H1 (cell line): ENCODE measurements around the gene STEAP4. TPM values are rescaled to one million over a fixed set of nuclear protein-coding genes. Genes with fewer than 3 reads are reported as not detected.

Experiments
- CTCF ChIA-PET: fragments of 300-600 bp; sonication (Branson Sonifier 250); formaldehyde crosslinking; loops from one replicate; lab custom pipeline; 2021; ENCODE audit not compliant: partially characterized antibody; lab: Charles Lee
- POLR2A ChIA-PET: fragments of 300-600 bp; sonication (Branson Sonifier 250); formaldehyde crosslinking; loops from one replicate; lab custom pipeline; 2021; ENCODE audit warnings: inconsistent platforms; ENCODE audit not compliant: partially characterized antibody; lab: Charles Lee
- DNase-seq, 2 experiments: peaks; one replicate each; pipeline versions ENCODE4 v3.0.0 to v3.0.0-alpha.2; 2010 to 2022; ENCODE audit warnings: low spot score in 2 of 2, low read depth in 1 of 2, mixed read lengths in 1 of 2
- FAIRE-seq: peaks from 2 replicates; lab custom pipeline; 2011; peaks lifted over from hg19 to GRCh38; lab: Jason Lieb, UNC
- H2AFZ ChIP-seq: 2 replicates; pipeline ENCODE4 v1.8.1; 2012; ENCODE audit warnings: low read length, inconsistent platforms
- H2AK5ac ChIP-seq: 2 replicates; pipeline ENCODE4 v1.6.1; 2013; ENCODE audit warnings: low read depth, low read length
- H2BK120ac ChIP-seq: replicated peaks from 2 replicates; pipeline ENCODE3; 2013; ENCODE audit warnings: low read depth, low read length, inconsistent platforms
- H2BK12ac ChIP-seq: 2 replicates; pipeline ENCODE4 v1.6.1; 2013; ENCODE audit warnings: low read depth, low read length
- H2BK15ac ChIP-seq: 2 replicates; pipeline ENCODE4 v1.6.1; 2013; ENCODE audit warnings: low read length
- H2BK20ac ChIP-seq: 2 replicates; pipeline ENCODE4 v1.6.1; 2013; ENCODE audit warnings: low read length
- H2BK5ac ChIP-seq: 2 replicates; pipeline ENCODE4 v1.6.1; 2013; ENCODE audit warnings: low read depth, low read length
- H3K14ac ChIP-seq: 2 replicates; pipeline ENCODE4 v1.6.1; 2013; ENCODE audit warnings: inconsistent platforms; ENCODE audit not compliant: insufficient read length
- H3K18ac ChIP-seq: 2 replicates; pipeline ENCODE4 v1.6.1; 2013; ENCODE audit warnings: low read length; ENCODE audit errors: extremely low read depth
- H3K23ac ChIP-seq: 2 replicates; pipeline ENCODE4 v1.6.1; 2013; ENCODE audit warnings: inconsistent platforms; ENCODE audit not compliant: insufficient read length
- H3K23me2 ChIP-seq: 2 replicates; pipeline ENCODE4 v1.6.1; 2013; ENCODE audit warnings: low read depth, low read length
- H3K27ac ChIP-seq: 2 replicates; pipeline ENCODE4 v1.6.1; 2011; ENCODE audit warnings: low read depth, low read length, inconsistent platforms
- H3K27me3 ChIP-seq, 4 experiments: replicated peaks in 1 of 4; 1 replicate in 1 of 4; 2 replicates in 3 of 4; pipeline versions ENCODE4 v1.6.1 to v1.8.1; 2011 to 2013; ENCODE audit warnings: low read length in 3 of 4, mild to moderate bottlenecking in 3 of 4, inconsistent platforms in 2 of 4, mixed read lengths in 2 of 4, moderate library complexity in 1 of 4; ENCODE audit not compliant: control insufficient read depth in 3 of 4, insufficient read depth in 3 of 4; ENCODE audit errors: extremely low read depth in 1 of 4
- H3K36me3 ChIP-seq, 4 experiments: 2 replicates each; pipeline versions ENCODE4 v1.6.1 to v1.8.1; 2011 to 2013; ENCODE audit warnings: mild to moderate bottlenecking in 4 of 4, low read length in 3 of 4, moderate library complexity in 2 of 4, control low read depth in 1 of 4, inconsistent platforms in 1 of 4; ENCODE audit not compliant: insufficient read depth in 4 of 4, control insufficient read depth in 2 of 4
- H3K4ac ChIP-seq: replicated peaks from 2 replicates; pipeline ENCODE3; 2013; ENCODE audit warnings: low read length, low read depth, mixed read lengths, inconsistent platforms; ENCODE audit not compliant: insufficient read length
- H3K4me1 ChIP-seq, 4 experiments: replicated peaks in 1 of 4; 1 replicate in 1 of 4; 2 replicates in 3 of 4; pipeline versions ENCODE4 v1.6.1 to v1.8.1; 2011 to 2013; ENCODE audit warnings: low read length in 3 of 4, inconsistent platforms in 2 of 4, mixed read lengths in 1 of 4; ENCODE audit not compliant: insufficient read depth in 4 of 4, control insufficient read depth in 3 of 4
- H3K4me2 ChIP-seq, 2 experiments: 2 replicates each; pipeline versions ENCODE4 v1.6.1 to v1.8.1; 2011 to 2013; ENCODE audit warnings: low read depth in 2 of 2, low read length in 2 of 2, control low read depth in 1 of 2, inconsistent platforms in 1 of 2, mild to moderate bottlenecking in 1 of 2; ENCODE audit not compliant: insufficient read depth in 1 of 2
- H3K4me3 ChIP-seq, 4 experiments: fragments of 200-600, 300-600 bp in 1 of 4; sonication (generic), shearing (Covaris generic), sonication (Bioruptor Twin) in 1 of 4; 2 replicates each; pipeline versions ENCODE4 v1.5.1 to v1.8.1; 2011 to 2016; ENCODE audit warnings: low read length in 4 of 4, low read depth in 3 of 4, control low read depth in 2 of 4, inconsistent platforms in 2 of 4, mild to moderate bottlenecking in 2 of 4, mixed read lengths in 1 of 4, moderate library complexity in 1 of 4; ENCODE audit not compliant: insufficient read depth in 2 of 4; ENCODE audit errors: extremely low read depth in 1 of 4
- H3K56ac ChIP-seq: replicated peaks from 2 replicates; pipeline ENCODE3; 2013; ENCODE audit warnings: low read depth, mild to moderate bottlenecking, mixed read lengths, low read length, inconsistent platforms; ENCODE audit not compliant: insufficient read length
- H3K79me1 ChIP-seq: 2 replicates; pipeline ENCODE4 v1.6.1; 2013; ENCODE audit warnings: low read depth, low read length, control low read depth
- H3K79me2 ChIP-seq, 2 experiments: 2 replicates each; pipeline versions ENCODE4 v1.6.1 to v1.8.1; 2012 to 2013; ENCODE audit warnings: low read length in 2 of 2, mild to moderate bottlenecking in 2 of 2, inconsistent platforms in 1 of 2; ENCODE audit not compliant: insufficient read depth in 2 of 2, control insufficient read depth in 1 of 2
- H3K9ac ChIP-seq, 4 experiments: replicated peaks in 1 of 4; 1 replicate in 1 of 4; 2 replicates in 3 of 4; pipeline versions ENCODE4 v1.6.1 to v1.8.1; 2011 to 2013; ENCODE audit warnings: low read depth in 3 of 4, low read length in 3 of 4, control low read depth in 2 of 4, mild to moderate bottlenecking in 2 of 4, moderate library complexity in 2 of 4, inconsistent platforms in 1 of 4; ENCODE audit errors: extremely low read depth in 1 of 4
- H3K9me3 ChIP-seq, 2 experiments: 2 replicates each; pipeline versions ENCODE4 v1.6.1 to v1.8.1; 2012 to 2013; ENCODE audit warnings: mild to moderate bottlenecking in 2 of 2, moderate library complexity in 2 of 2, control low read depth in 1 of 2, inconsistent platforms in 1 of 2, low read depth in 1 of 2, low read length in 1 of 2, mixed read lengths in 1 of 2; ENCODE audit not compliant: insufficient read depth in 2 of 2
- H4K20me1 ChIP-seq, 2 experiments: replicated peaks in 1 of 2; 2 replicates each; pipeline versions ENCODE3 to v1.8.1; 2011 to 2013; ENCODE audit warnings: inconsistent platforms in 2 of 2, low read length in 2 of 2, mild to moderate bottlenecking in 1 of 2; ENCODE audit not compliant: insufficient read depth in 2 of 2, control insufficient read depth in 1 of 2
- H4K5ac ChIP-seq: 2 replicates; pipeline ENCODE4 v1.6.1; 2013; ENCODE audit warnings: low read length, low read depth, mixed read lengths, inconsistent platforms; ENCODE audit not compliant: insufficient read length
- H4K8ac ChIP-seq: 2 replicates; pipeline ENCODE4 v1.8.0; 2013; ENCODE audit warnings: mild to moderate bottlenecking, moderate library complexity, low read length, inconsistent platforms; ENCODE audit not compliant: insufficient read depth; ENCODE audit errors: extremely low read depth
- H4K91ac ChIP-seq: replicated peaks from 2 replicates; pipeline ENCODE3; 2013; ENCODE audit warnings: low read length, mixed read lengths, inconsistent platforms; ENCODE audit not compliant: insufficient read length
- BCL11A ChIP-seq, 2 experiments: IDR thresholded peaks; one replicate each; pipeline ENCODE4 v1.6.1; 2011; ENCODE audit warnings: low read depth in 2 of 2, low read length in 2 of 2, mild to moderate bottlenecking in 2 of 2
- CHD1 ChIP-seq: IDR thresholded peaks from 2 replicates; pipeline ENCODE4 v1.6.1; 2012; ENCODE audit warnings: low read depth, low read length, improper control_type of control experiment
- CHD2 ChIP-seq: IDR thresholded peaks from 2 replicates; pipeline ENCODE4 v1.6.1; 2012; ENCODE audit warnings: low read length, improper control_type of control experiment
- CTBP2 ChIP-seq: IDR thresholded peaks from 2 replicates; pipeline ENCODE4 v1.7.0; 2011; ENCODE audit warnings: borderline replicate concordance, mild to moderate bottlenecking, moderate library complexity, mixed read lengths, low read length; ENCODE audit not compliant: insufficient read depth, insufficient read length
- EZH2 ChIP-seq: fragments of 200-600 bp; sonication (generic); IDR thresholded peaks from 2 replicates; pipeline ENCODE4 v1.7.1; 2012; ENCODE audit warnings: low read depth, mild to moderate bottlenecking, moderate library complexity, low read length, inconsistent platforms; ENCODE audit not compliant: severe bottlenecking
- NRF1 ChIP-seq: IDR thresholded peaks from 2 replicates; pipeline ENCODE4 v1.6.1; 2011; ENCODE audit warnings: mild to moderate bottlenecking, low read depth, low read length, improper control_type of control experiment
- RBBP5 ChIP-seq: IDR thresholded peaks from 2 replicates; pipeline ENCODE4 v1.7.1; 2012; ENCODE audit warnings: low read depth, mild to moderate bottlenecking, inconsistent platforms, low read length, moderate library complexity, borderline replicate concordance
- RFX5 ChIP-seq: IDR thresholded peaks from 2 replicates; pipeline ENCODE4 v1.6.1; 2011; ENCODE audit warnings: low read depth, low read length, improper control_type of control experiment, borderline replicate concordance
- RXRA ChIP-seq: IDR thresholded peaks from 2 replicates; pipeline ENCODE4 v1.6.1; 2011; ENCODE audit warnings: low read depth, mild to moderate bottlenecking, low read length, moderate library complexity; ENCODE audit not compliant: insufficient read depth
- SIN3A ChIP-seq, 2 experiments: IDR thresholded peaks in 1 of 2; conservative IDR thresholded peaks in 1 of 2; 2 replicates each; pipeline ENCODE4 v1.6.1; 2011 to 2012; ENCODE audit warnings: low read length in 2 of 2, improper control_type of control experiment in 1 of 2, low read depth in 1 of 2, mild to moderate bottlenecking in 1 of 2
- SP2 ChIP-seq: IDR thresholded peaks from 2 replicates; pipeline ENCODE4 v1.6.1; 2012; ENCODE audit warnings: mild to moderate bottlenecking, low read length, inconsistent platforms
- TAF7 ChIP-seq: optimal IDR thresholded peaks from 2 replicates; pipeline ENCODE3; 2011; ENCODE audit warnings: low read depth, mild to moderate bottlenecking, inconsistent platforms, low read length, moderate library complexity, borderline replicate concordance
- TBP ChIP-seq: IDR thresholded peaks from 2 replicates; pipeline ENCODE4 v1.6.1; 2011; ENCODE audit warnings: low read depth, low read length, improper control_type of control experiment
- WGBS, 2 experiments: shearing (Covaris generic) in 1 of 2; methylation state at CpG; one replicate each; pipeline versions ENCODE4 v1.1.6 to v1.1.7; 2013 to 2015; ENCODE audit warnings: low lambda C conversion rate in 2 of 2, mixed read lengths in 2 of 2, inconsistent platforms in 1 of 2, low coverage in 1 of 2, missing lambda C conversion rate in 1 of 2; ENCODE audit not compliant: insufficient replicate concordance in 2 of 2, insufficient coverage in 1 of 2, insufficient read length in 1 of 2; ENCODE audit errors: extremely low coverage in 1 of 2, missing lambda C conversion rate in 1 of 2; 5-methylcytosine and 5-hydroxymethylcytosine counted together
- polyA plus RNA-seq, 7 experiments: library from polyadenylated mRNA; depleted of rRNA in 3 of 7; stranded (reverse) in 5 of 7; unstranded in 2 of 7; fragments of >200 nt in 5 of 7; fragments of 200-250 nt in 2 of 7; gene quantifications; 1 replicate in 5 of 7; 2 replicates in 1 of 7; 4 replicates in 1 of 7; pipeline versions ENCODE4 v1.2.1 to v1.2.3, GENCODE V29; 2011 to 2013; ENCODE audit warnings: missing spikeins in 2 of 7, mixed read lengths in 2 of 7
- total RNA-seq: library from RNA; stranded (reverse); fragmentation: NEBNext Ultra II Directional; extraction: Animal tissue kit (Norgen Biotek cat#: 25700); gene quantifications from 2 replicates; pipeline ENCODE4 v1.2.1, GENCODE V29; 2021

Gene STEAP4
- total and polyA plus RNA-seq, 2 of the 8 experiments (the other 6 are each of a cell fraction or from before 2014, with no cell fraction given) = under 0.01 TPM; not detected in 1

DNA sequence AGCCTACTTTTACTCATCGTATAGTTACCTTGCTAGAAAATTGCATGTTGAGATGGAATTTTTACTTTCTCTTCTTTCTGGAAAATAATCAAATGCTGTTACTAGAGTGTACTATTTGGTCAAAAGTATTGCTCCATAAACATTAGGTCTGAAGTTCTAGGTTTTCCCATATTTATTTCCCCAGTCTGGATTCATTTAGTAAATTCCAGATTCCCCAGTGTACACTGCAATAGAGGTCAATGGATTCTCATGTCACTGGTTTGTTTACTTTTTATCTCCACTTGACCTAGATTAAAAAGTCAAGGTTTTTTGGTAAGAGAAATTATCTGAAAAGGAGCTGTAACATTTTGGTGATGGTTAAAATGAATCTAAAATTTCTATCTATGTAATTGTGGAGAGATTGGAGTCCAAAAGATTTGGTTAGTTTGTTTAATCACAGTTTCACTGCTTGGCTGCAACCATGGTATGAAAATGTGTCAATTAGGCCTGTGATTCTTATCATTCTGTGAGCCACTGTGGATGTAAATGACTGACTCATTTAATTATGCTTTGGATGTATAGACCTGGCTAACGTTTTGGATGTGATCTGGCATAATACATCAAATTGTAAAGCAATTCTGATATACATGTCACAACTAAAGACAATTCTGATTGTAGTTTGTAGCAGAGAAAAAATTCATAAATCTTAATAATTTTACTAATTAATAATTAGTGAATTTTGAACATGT, 32.7 kb upstream of the STEAP4 start:
- Histone ChIP-seq H3K4me2 (no peak overlapping the region), H2BK5ac (no peak overlapping the region), H4K91ac (no peak overlapping the region), H3K4me1 (no peaks in the 10 kb centered on the region), H3K4ac (no peak overlapping the region), H3K23me2 (no peaks in the 10 kb centered on the region), H3K36me3 (no peaks in the 10 kb centered on the region), H2BK120ac (no peak overlapping the region), H4K20me1 (no peaks in the 10 kb centered on the region), H2BK15ac (no peak overlapping the region), H4K5ac (no peak overlapping the region), H3K23ac (no peak overlapping the region), H3K27me3 (no peaks in the 10 kb centered on the region), H3K9ac (no peak overlapping the region), H2AK5ac (no peak overlapping the region), H2AFZ (no peak overlapping the region), H3K9me3 (no peaks in the 10 kb centered on the region), H3K79me2 (no peaks in the 10 kb centered on the region), H3K56ac (no peak overlapping the region), H3K18ac (no peak overlapping the region), H2BK20ac (no peak overlapping the region), H4K8ac (no peak overlapping the region), H3K79me1 (no peaks in the 10 kb centered on the region), H2BK12ac (no peak overlapping the region), H3K14ac (no peak overlapping the region), H3K4me3 (no peak overlapping the region), H3K27ac (no peak overlapping the region)
- POLR2A ChIA-PET = no interaction called here
- CTCF ChIA-PET = interaction anchor here (2.8 kb wide), 1 partner anchor 96 kb away, joined by 9 read pairs; no protein-coding TSS in a partner anchor
- no peak for DNase-seq
- 91% methylated on average over 2 of the region's 2 CpGs; no CpG with 5 or more reads in 1 of the 2 experiments for WGBS, 2 experiments
- no peak for FAIRE-seq
- TF ChIP-seq EZH2 = no peak
- TF ChIP-seq CTBP2 = no peak
- TF ChIP-seq CHD2 = no peak
- TF ChIP-seq RXRA = no peak
- TF ChIP-seq TBP = no peak
- TF ChIP-seq SP2 = no peak
- TF ChIP-seq SIN3A (conservative IDR thresholded peaks at IDR 0.05 in 1 of 2, IDR thresholded peaks at IDR 0.05 in 1 of 2; ENCODE audit: low read depth in 1 of 2, low read length in 2 of 2) = no peak
- no peak for TF ChIP-seq TAF7
- TF ChIP-seq RBBP5 = no peak
- no peak for TF ChIP-seq CHD1
- TF ChIP-seq BCL11A (IDR thresholded peaks at IDR 0.05; ENCODE audit: low read depth in 2 of 2, low read length in 2 of 2) = no peak
- no peak for TF ChIP-seq RFX5
- TF ChIP-seq NRF1 = no peak
